OCI-LY1 (cell line): Measurements from ENCODE around the gene POMP.

Source experiments
- CTCF ChIP-seq: fragments of 200-600 bp; sonication (generic), shearing (Covaris generic); IDR thresholded peaks from 2 replicates; pipeline ENCODE4 v1.5.1; 2017; ENCODE audit warnings: mild to moderate bottlenecking, antibody characterized with exemption, low read length, moderate library complexity, mixed read lengths
- EZH2 ChIP-seq: fragments of 200-600 bp; sonication (generic), shearing (Covaris generic); IDR thresholded peaks from 2 replicates; pipeline ENCODE4 v1.8.0; 2017; ENCODE audit warnings: borderline replicate concordance, mixed run types, mild to moderate bottlenecking, antibody characterized with exemption, low read length, moderate library complexity, mixed read lengths

GRCh38 chr13:28654276-28654675 is 4.7 kb upstream of the POMP start:
- TF ChIP-seq EZH2 (no peak), CTCF (no peak)
